HTR-8/SVneo (cell line): ENCODE results near the gene PCDHGA10.
"Not testable (repeated sequence)": the region's sequence is repeated elsewhere in the genome, so short reads cannot be mapped to it uniquely, and the experiment has no call there.

ENCODE experiments used
- DNase-seq: peaks from one replicate; pipeline ENCODE4 v3.0.0; 2011; ENCODE audit warnings: low spot score, mixed read lengths; ENCODE audit not compliant: insufficient read length
- FAIRE-seq: peaks from 2 replicates; lab custom pipeline; 2011; peaks lifted over from hg19 to GRCh38; lab: Jason Lieb, UNC

PCDHGA10 gene

DNA sequence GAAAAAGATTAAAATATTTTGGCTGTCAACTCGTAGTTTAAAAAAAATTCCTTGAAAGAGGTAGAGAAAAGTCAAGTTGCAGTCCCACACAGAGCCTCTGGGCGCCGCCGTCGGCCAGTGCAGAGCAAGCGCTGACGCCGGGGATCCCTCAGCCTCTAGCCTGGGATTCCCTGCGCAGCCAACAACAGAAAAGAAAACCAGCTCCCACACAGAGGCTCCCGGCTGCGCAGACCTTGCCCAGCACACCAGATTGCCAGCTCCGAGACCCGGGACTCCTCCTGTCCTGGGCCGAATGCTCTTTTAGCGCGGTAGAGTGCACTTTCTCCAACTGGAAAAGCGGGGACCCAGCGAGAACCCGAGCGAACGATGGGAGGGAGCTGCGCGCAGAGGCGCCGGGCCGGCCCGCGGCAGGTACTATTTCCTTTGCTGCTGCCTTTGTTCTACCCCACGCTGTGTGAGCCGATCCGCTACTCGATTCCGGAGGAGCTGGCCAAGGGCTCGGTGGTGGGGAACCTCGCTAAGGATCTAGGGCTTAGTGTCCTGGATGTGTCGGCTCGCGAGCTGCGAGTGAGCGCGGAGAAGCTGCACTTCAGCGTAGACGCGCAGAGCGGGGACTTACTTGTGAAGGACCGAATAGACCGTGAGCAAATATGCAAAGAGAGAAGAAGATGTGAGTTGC, 4.8 kb downstream of the PCDHGA10 start, which contains the start of gene PCDHGB7:
PCDHGB7 (plus strand) TSS at position 184 of the 679 bp plus-strand sequence; CDS start at position 367, 183 bp downstream.
- not testable (repeated sequence) for FAIRE-seq, DNase-seq

DNA sequence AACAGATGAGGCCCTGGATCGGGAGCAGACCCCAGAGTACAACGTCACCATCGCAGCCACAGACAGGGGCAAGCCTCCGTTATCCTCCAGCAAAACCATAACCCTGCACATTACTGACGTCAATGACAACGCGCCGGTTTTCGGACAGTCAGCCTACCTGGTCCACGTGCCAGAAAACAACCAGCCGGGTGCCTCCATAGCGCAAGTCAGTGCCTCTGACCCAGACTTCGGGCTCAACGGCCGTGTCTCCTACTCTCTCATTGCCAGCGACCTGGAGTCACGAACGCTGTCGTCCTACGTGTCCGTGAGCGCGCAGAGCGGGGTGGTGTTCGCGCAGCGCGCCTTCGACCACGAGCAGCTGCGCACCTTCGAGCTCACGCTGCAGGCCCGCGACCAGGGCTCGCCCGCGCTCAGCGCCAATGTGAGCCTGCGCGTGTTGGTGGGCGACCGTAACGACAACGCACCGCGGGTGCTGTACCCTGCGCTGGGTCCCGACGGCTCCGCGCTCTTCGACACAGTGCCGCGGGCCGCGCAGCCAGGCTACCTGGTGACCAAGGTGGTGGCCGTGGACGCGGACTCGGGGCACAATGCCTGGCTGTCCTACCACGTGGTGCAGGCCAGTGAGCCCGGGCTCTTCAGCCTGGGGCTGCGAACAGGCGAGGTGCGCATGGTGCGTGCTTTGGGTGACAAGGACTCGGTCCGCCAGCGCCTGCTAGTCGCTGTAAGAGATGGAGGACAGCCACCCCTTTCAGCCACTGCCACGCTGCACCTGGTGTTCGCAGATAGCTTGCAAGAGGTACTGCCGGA, 6.5 kb downstream of the PCDHGA10 start:
- FAIRE-seq: no peak
- no peak for DNase-seq

DNA sequence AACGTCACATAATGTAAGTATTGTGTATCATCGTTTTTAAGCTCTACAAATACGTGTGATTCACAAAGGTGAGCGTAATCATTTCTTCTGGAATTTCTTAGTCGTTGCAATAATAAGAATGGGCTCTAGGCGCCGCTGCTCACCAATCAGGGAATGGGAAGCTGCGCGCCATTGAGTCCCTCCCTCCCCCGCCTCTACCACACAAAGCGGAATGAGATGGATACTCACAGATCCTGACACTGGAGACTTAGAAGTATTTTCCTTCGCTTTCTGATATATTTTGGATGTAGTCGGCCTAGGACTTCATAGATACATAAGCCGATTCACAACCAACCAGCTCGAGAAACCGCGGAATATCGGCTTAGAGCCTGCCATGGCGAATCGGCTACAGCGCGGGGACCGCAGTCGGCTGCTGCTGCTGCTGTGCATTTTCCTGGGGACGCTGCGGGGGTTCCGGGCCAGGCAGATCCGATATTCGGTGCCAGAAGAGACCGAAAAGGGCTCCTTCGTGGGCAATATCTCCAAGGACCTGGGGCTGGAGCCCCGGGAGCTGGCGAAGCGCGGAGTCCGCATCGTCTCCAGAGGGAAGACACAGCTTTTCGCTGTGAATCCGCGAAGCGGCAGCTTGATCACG, 8.2 kb downstream of the PCDHGA10 start, which contains the start of gene PCDHGA11:
PCDHGA11 (plus strand) TSS at position 197 of the 634 bp plus-strand sequence; CDS start at position 374, 177 bp downstream.
- FAIRE-seq (no peak), DNase-seq (no peak)

DNA sequence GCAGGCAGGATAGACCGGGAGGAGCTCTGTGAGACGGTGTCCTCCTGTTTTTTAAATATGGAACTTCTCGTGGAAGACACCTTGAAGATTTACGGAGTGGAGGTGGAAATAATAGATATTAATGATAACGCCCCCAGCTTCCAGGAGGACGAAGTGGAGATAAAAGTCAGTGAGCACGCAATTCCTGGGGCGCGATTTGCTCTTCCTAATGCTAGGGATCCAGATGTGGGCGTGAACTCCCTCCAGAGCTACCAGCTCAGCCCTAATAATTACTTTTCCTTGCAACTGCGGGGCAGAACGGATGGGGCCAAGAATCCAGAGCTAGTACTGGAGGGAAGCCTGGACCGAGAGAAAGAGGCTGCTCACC, 8.7 kb downstream of the PCDHGA10 start:
- FAIRE-seq: no peak
- no peak for DNase-seq

GRCh38 chr5:141422742-141423291, 10.0 kb downstream of the PCDHGA10 start:
- FAIRE-seq (no peak), DNase-seq (no peak)

GRCh38 chr5:141427783-141428426, 15.1 kb downstream of the PCDHGA10 start:
- DNase-seq: no peak
- no peak for FAIRE-seq

DNA sequence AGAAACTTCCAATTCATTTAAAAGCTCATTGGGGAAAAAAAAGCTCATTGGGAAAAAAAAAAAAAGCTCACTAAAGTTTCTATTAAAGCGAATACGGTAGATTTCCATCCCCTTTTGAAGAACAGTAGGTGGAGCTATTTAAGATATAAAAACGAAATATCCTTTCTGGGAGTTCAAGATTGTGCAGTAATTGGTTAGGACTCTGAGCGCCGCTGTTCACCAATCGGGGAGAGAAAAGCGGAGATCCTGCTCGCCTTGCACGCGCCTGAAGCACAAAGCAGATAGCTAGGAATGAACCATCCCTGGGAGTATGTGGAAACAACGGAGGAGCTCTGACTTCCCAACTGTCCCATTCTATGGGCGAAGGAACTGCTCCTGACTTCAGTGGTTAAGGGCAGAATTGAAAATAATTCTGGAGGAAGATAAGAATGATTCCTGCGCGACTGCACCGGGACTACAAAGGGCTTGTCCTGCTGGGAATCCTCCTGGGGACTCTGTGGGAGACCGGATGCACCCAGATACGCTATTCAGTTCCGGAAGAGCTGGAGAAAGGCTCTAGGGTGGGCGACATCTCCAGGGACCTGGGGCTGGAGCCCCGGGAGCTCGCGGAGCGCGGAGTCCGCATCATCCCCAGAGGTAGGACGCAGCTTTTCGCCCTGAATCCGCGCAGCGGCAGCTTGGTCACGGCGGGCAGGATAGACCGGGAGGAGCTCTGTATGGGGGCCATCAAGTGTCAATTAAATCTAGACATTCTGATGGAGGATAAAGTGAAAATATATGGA, 17.7 kb downstream of the PCDHGA10 start, which contains the start of gene PCDHGA12:
PCDHGA12 (plus strand) TSS at position 176 of the 782 bp plus-strand sequence; CDS start at position 429, 253 bp downstream.
- FAIRE-seq (no peak), DNase-seq (no peak)

DNA sequence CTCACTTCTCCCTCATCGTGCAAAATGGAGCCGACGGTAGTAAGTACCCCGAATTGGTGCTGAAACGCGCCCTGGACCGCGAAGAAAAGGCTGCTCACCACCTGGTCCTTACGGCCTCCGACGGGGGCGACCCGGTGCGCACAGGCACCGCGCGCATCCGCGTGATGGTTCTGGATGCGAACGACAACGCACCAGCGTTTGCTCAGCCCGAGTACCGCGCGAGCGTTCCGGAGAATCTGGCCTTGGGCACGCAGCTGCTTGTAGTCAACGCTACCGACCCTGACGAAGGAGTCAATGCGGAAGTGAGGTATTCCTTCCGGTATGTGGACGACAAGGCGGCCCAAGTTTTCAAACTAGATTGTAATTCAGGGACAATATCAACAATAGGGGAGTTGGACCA, 18.5 kb downstream of the PCDHGA10 start:
- DNase-seq: no peak
- FAIRE-seq: no peak

DNA sequence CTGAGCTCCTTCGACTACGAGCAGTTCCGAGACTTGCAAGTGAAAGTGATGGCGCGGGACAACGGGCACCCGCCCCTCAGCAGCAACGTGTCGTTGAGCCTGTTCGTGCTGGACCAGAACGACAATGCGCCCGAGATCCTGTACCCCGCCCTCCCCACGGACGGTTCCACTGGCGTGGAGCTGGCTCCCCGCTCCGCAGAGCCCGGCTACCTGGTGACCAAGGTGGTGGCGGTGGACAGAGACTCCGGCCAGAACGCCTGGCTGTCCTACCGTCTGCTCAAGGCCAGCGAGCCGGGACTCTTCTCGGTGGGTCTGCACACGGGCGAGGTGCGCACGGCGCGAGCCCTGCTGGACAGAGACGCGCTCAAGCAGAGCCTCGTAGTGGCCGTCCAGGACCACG, 19.5 kb downstream of the PCDHGA10 start:
- FAIRE-seq, DNase-seq: not testable (repeated sequence)

- not testable (repeated sequence) for DNase-seq, FAIRE-seq
Measured at GRCh38 chr5:141432726-141433125, 19.9 kb downstream of the PCDHGA10 start.

DNA sequence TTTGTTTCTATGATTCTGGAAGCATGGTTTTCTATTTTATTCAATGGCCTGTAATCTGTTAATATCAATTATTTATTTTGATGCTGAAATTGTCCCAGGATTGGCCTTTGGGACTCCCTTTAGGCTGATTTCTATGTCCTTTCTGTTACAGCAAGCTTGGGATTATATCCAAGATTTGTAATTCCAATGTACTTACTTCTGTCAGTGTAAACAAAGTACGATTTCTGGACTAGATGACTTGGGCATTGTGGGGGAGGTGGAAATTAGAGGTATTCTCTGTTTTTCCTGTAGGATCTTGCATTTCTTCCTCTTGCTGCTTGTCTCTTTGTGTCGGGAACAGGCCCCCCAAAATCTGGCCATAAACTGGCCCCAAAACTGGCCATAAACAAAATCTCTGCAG, 21.2 kb downstream of the PCDHGA10 start:
- FAIRE-seq (no peak), DNase-seq (no peak)

GRCh38 chr5:141437221-141437620, 24.4 kb downstream of the PCDHGA10 start:
- FAIRE-seq (no peak), DNase-seq (no peak)

GRCh38 chr5:141439411-141440141, 26.8 kb downstream of the PCDHGA10 start:
- DNase-seq (no peak), FAIRE-seq (no peak)

DNA sequence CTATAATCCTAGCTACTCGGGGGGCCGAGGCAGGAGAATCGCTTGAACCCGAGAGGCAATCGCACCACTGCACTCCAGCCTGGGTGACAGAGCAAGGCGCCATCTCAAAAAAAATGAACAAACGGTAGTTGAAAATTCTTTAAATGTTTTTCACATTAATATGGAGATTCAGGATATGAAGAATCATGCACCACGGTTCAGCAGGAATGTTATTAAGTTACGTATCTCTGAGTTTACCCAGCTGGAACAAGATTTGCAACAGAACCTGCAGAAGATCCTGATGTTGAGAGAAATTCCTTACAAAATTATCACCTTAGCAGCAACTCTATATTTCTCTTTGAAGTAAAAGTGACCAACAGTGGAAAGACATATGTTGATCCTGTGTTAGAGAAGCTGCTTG, 27.6 kb downstream of the PCDHGA10 start:
- FAIRE-seq: no peak
- DNase-seq: no peak

- DNase-seq (no peak), FAIRE-seq (no peak)
Measured at GRCh38 chr5:141441571-141442170, 28.9 kb downstream of the PCDHGA10 start.

GRCh38 chr5:141465351-141465750, 52.6 kb downstream of the PCDHGA10 start:
- FAIRE-seq: no peak
- no peak for DNase-seq
